ENCODE data around the gene KCTD3. TPM values are rescaled to one million over a fixed set of nuclear protein-coding genes. Genes with fewer than 3 reads are reported as not detected.

Gene KCTD3
- total RNA-seq, 1 experiment from 2014 or later, result 46.7 TPM

DNA sequence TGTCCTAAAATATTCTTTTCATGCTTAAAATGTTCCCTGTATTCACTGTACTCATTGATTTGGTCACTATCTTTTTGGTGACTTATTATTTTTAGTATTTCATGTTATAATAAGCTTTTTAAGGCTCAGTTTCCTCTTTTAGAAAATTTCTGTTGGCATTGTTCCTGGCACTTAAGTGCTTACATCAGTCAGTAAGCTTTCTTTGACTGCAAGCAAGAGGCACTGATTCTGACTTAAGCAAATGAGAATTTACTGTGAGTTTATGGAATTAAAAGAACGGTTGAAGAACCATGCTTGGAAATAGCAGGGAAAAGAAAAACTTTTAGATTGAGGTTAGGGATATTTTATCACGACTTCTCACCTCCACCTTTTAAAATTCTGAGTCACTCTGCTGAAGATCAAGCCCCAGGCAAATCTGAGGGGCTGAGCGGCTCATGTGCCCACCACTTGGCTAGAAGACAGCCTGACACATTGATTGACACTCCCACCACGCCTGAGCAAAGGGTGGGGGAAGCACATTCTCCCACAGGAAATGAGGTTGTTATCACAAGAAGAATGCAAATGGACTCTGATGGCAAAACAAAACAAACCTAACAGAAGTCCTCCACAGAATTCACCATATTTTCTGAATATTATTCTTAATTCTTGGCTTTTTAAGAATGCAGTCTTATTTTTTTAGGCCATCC, 102.8 kb downstream of the KCTD3 start:
- Histone ChIP-seq H3K27me3 (ENCODE audit: insufficient read depth, low read length) (peaks cover 9% of the 10 kb centered on the region), H3K4me3 (replicated peaks in 1 of 2; ENCODE audit: low read depth in 1 of 2, low read length in 2 of 2) (no peak overlapping the region), H3K9me3 (ENCODE audit: control insufficient read depth in 1 of 2, insufficient read depth in 1 of 2, low read depth in 1 of 2, low read length in 2 of 2) (no peaks in the 10 kb centered on the region), H3K27ac (ENCODE audit: low read depth, low read length) (no peak overlapping the region), H3K9me2 (ENCODE audit: insufficient read depth) (no peaks in the 10 kb centered on the region), H2AFZ (ENCODE audit: low read depth, low read length, poor library complexity, severe bottlenecking) (no peak overlapping the region), H3K4me1 (ENCODE audit: control insufficient read depth in 1 of 2, insufficient read depth in 2 of 2, low read length in 2 of 2) (no peaks in the 10 kb centered on the region), H3K9ac (ENCODE audit: low read length) (no peak overlapping the region), H3K4me2 (ENCODE audit: low read length) (no peak overlapping the region), H4K20me1 (ENCODE audit: insufficient read depth) (no peaks in the 10 kb centered on the region), H3K36me3 (ENCODE audit: control insufficient read depth in 1 of 2, insufficient read depth in 2 of 2, low read length in 2 of 2) (no peaks in the 10 kb centered on the region), H3K79me2 (ENCODE audit: insufficient read depth, low read length) (no peaks in the 10 kb centered on the region)
- ChIA-PET CTCF (no interaction called here), RAD21 (ENCODE audit: low non-redundant PET in 1 of 2, low total read pairs in 2 of 2, uncharacterized antibody in 2 of 2, unreplicated experiment in 2 of 2) (no interaction called here), POLR2A (no interaction called here)
- DNase-seq (ENCODE audit: low read depth, low spot score) (no peak), ATAC-seq (no peak)
- TF ChIP-seq RAD21 (IDR thresholded peaks at IDR 0.05; ENCODE audit: low read depth), result no peak
- TF ChIP-seq TCF7L2 (IDR thresholded peaks at IDR 0.05; ENCODE audit: borderline replicate concordance, extremely low read depth, insufficient read depth, insufficient read length), result no peak
- TF ChIP-seq, protein P1, sequence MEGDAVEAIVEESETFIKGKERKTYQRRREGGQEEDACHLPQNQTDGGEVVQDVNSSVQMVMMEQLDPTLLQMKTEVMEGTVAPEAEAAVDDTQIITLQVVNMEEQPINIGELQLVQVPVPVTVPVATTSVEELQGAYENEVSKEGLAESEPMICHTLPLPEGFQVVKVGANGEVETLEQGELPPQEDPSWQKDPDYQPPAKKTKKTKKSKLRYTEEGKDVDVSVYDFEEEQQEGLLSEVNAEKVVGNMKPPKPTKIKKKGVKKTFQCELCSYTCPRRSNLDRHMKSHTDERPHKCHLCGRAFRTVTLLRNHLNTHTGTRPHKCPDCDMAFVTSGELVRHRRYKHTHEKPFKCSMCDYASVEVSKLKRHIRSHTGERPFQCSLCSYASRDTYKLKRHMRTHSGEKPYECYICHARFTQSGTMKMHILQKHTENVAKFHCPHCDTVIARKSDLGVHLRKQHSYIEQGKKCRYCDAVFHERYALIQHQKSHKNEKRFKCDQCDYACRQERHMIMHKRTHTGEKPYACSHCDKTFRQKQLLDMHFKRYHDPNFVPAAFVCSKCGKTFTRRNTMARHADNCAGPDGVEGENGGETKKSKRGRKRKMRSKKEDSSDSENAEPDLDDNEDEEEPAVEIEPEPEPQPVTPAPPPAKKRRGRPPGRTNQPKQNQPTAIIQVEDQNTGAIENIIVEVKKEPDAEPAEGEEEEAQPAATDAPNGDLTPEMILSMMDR (IDR thresholded peaks at IDR 0.05 in 2 of 3, conservative IDR thresholded peaks at IDR 0.05 in 1 of 3; ENCODE audit: borderline replicate concordance in 1 of 3, insufficient read depth in 1 of 3, low read depth in 2 of 3, low read length in 2 of 3), result no peak
- TF ChIP-seq SIN3A (IDR thresholded peaks at IDR 0.05; ENCODE audit: low read depth), result no peak
- no peak for TF ChIP-seq ATF3 (IDR thresholded peaks at IDR 0.05)
- TF ChIP-seq SP1 (IDR thresholded peaks at IDR 0.05; ENCODE audit: low read depth), result no peak
- TF ChIP-seq EZH2phosphoT487 (IDR thresholded peaks at IDR 0.05; ENCODE audit: borderline replicate concordance), result no peak
- no peak for TF ChIP-seq JUND (IDR thresholded peaks at IDR 0.05)
- TF ChIP-seq ZFX (IDR thresholded peaks at IDR 0.05), result no peak
- no peak for TF ChIP-seq ZBTB33 (IDR thresholded peaks at IDR 0.05; ENCODE audit: extremely low read depth, insufficient replicate concordance, low read length)
- TF ChIP-seq FOSL1 (IDR thresholded peaks at IDR 0.05; ENCODE audit: low read depth), result no peak
- no peak for TF ChIP-seq EGR1 (IDR thresholded peaks at IDR 0.05; ENCODE audit: low read depth)
- TF ChIP-seq CEBPB (IDR thresholded peaks at IDR 0.05; ENCODE audit: low read depth), result no peak
- BruUV-seq (replicated peaks), result no TSS peak
- intact Hi-C loops (cut with micrococcal nuclease), result no loop called here
